Activated T-helper 17 cell treated with anti-CD3 and anti-CD28 coated beads, Interleukin-2, amount 50 U/mL, for 72 hours (primary cell): ENCODE data around the gene HNRNPH1. TPM values are rescaled to one million over a fixed set of nuclear protein-coding genes. Genes with fewer than 3 reads are reported as not detected.
"Not testable (repeated sequence)": the region's sequence is repeated elsewhere in the genome, so short reads cannot be mapped to it uniquely, and the experiment has no call there.

Source experiments
- ATAC-seq: fragments of 150-1000 bp; cut with Tn5 transposase; replicated peaks from 2 replicates; pipeline ENCODE4 v1.10.0; 2021; ENCODE audit warnings: mild to moderate bottlenecking, moderate library complexity
- H3K27ac Mint-ChIP-seq: one replicate; pipeline ENCODE4 v1.8.0; 2022; ENCODE audit warnings: mixed read lengths
- H3K27me3 Mint-ChIP-seq: one replicate; pipeline ENCODE4 v1.8.0; 2022; ENCODE audit warnings: mixed read lengths
- H3K36me3 Mint-ChIP-seq: one replicate; pipeline ENCODE4 v1.8.0; 2022; ENCODE audit warnings: low read depth, mild to moderate bottlenecking, mixed read lengths
- H3K4me1 Mint-ChIP-seq: one replicate; pipeline ENCODE4 v1.8.0; 2022; ENCODE audit warnings: mixed read lengths
- H3K4me3 Mint-ChIP-seq: one replicate; pipeline ENCODE4 v1.8.0; 2022; ENCODE audit warnings: mild to moderate bottlenecking, mixed read lengths
- H3K9me3 Mint-ChIP-seq: one replicate; pipeline ENCODE4 v1.8.0; 2022; ENCODE audit warnings: mixed read lengths
- total RNA-seq, 2 donors: library from RNA; stranded (reverse); gene quantifications; one replicate each; pipeline ENCODE4 v1.2.3, GENCODE V29; 2022

HNRNPH1 gene, protein sequence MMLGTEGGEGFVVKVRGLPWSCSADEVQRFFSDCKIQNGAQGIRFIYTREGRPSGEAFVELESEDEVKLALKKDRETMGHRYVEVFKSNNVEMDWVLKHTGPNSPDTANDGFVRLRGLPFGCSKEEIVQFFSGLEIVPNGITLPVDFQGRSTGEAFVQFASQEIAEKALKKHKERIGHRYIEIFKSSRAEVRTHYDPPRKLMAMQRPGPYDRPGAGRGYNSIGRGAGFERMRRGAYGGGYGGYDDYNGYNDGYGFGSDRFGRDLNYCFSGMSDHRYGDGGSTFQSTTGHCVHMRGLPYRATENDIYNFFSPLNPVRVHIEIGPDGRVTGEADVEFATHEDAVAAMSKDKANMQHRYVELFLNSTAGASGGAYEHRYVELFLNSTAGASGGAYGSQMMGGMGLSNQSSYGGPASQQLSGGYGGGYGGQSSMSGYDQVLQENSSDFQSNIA
- 100 to 1,000 TPM; 761 to 957 TPM for total RNA-seq

DNA sequence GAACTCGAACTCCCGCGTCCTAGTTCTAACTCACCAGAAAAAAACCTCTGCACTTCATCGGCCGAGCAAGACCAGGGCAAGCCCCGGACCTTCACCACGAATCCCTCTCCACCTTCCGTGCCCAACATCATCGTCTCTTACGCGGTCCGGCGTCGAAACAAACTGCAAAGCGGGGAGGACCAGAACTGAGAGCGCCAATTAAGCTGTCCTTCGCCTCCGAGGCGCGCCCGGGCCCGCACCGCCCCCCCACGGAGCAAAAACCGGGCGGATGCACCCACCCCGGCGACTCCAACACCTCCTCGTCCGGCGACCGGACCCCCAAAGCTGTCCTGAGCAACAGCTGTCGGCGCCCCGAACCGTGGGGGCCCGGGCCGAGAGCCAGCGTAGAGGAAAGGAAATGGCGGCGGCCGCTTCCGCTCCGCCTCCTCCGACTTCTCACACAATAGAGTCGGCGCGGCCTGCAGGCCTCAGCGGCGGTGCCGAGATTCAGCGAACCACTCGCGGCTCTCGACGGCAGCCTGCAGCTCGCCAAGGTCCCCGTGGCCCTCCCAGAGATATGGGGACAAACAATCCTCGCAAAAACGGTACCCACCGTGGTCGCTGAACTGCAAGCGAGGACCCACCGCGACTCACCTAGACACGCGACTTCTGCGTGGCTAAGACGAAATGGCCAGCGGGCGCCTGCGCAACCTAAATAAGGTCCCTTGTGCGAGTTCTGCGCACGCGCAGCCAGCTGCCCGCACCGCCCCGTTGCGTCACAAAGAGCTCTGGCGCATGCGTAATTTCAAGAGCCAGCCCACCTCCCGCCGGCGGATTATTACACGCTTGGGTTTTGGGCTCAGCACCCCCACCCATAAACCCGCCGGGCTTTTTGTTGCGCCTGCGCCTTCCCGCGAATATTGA is at the start of gene HNRNPH1:
Gene HNRNPH1, minus strand, starts transcription at position 669 of the 903 bp plus-strand sequence. Its CDS starts 538 bp downstream, at position 131.
- H3K36me3 Mint-ChIP-seq: peaks cover 62% of the 10 kb centered on the region

DNA sequence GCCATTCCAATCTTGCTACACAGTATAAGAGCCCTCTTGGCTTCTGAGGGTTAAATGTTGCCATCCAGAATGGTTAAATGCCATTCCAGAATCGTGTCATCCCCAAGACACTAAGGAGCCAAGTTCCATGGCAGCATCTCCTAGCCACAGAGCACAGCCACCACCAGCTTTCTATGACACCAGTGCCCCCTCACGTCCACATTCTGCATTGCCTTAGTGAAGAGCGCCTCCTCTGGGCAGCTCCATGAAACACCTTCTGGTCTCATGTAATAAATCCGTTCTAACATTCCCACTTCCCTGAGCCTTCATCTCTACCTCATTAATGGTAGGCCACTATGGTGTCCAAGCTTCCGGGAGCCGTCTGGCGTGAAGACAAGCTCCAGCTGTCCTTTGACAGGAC is 44.9 kb upstream of the HNRNPH1 start:
- peak; percentile 83 for ATAC-seq
- Mint-ChIP-seq H3K9me3 (no peaks in the 10 kb centered on the region), H3K27ac (peak overlapping the region; percentile 5), H3K4me1 (peaks cover 3% of the 10 kb centered on the region), H3K36me3 (no peaks in the 10 kb centered on the region), H3K4me3 (no peak overlapping the region), H3K27me3 (no peaks in the 10 kb centered on the region)

More for the DNA sequence above, at the start of gene HNRNPH1:
- Mint-ChIP-seq H3K4me3 (peak within 1 kb of the TSS; percentile 98), H3K4me1 (peaks cover 32% of the 10 kb centered on the region), H3K9me3 (no peaks in the 10 kb centered on the region), H3K27me3 (no peaks in the 10 kb centered on the region), H3K27ac (peak within 1 kb of the TSS; percentile 100)
- peak; percentile 76 for ATAC-seq

DNA sequence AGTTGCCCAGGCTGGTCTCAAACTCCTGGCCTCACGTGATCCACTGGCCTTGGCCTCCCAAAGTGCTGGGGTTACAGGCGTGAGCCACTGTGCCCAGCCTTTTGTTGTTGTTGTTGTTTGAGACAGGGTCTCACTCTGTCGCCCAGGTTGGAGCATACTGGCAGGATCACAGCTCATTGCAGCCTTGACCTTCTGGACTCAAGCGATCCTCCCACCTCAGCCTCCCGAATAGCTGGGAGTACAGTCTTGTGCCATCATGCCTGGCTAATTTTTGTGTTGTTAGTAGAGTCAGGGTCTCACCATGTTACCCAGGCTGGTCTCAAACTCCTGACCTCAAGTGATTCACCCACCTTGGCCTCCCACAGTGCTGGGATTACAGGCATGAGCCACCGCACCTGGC is 38.2 kb upstream of the HNRNPH1 start:
- H3K27ac Mint-ChIP-seq, H3K27me3 Mint-ChIP-seq, H3K4me1 Mint-ChIP-seq, H3K9me3 Mint-ChIP-seq, H3K4me3 Mint-ChIP-seq, ATAC-seq, H3K36me3 Mint-ChIP-seq: not testable (repeated sequence)

DNA sequence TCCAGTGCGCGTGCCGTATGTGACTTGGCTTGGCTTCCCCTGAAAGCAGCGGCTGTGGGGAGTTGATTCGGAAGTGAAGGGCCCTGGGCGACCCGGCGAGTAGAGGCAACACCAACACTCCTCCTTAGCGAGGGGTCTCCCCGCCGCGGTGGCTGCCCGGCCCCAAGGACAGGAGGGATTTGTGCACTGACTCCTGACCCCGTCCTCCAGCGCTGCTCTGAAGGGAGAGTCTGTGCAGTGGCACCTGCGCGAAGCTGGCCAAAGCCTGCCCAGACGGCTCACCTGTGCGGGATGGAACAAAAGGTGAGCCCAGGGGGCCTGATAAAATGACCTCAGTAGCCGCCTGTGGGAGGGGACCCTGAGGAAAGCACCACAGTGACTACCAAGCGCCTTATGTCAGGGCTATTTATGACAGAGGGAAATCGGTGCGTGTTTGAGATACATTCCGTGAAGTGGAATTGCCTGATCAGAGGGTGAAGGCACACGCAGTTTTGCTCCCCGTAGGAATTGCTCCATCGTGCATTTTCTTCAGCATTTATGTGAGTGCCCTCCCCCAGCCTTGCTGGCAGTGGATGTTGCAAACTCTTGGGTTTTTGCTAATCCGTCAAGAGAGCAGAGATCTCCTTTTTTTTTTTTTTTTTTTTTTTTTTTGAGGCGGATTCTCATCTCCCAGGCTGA is 34.8 kb upstream of the HNRNPH1 start:
- H3K4me1 Mint-ChIP-seq, H3K9me3 Mint-ChIP-seq, ATAC-seq, H3K27me3 Mint-ChIP-seq, H3K27ac Mint-ChIP-seq, H3K36me3 Mint-ChIP-seq: not testable (repeated sequence)
- peak overlapping the region; percentile 84 for H3K4me3 Mint-ChIP-seq

DNA sequence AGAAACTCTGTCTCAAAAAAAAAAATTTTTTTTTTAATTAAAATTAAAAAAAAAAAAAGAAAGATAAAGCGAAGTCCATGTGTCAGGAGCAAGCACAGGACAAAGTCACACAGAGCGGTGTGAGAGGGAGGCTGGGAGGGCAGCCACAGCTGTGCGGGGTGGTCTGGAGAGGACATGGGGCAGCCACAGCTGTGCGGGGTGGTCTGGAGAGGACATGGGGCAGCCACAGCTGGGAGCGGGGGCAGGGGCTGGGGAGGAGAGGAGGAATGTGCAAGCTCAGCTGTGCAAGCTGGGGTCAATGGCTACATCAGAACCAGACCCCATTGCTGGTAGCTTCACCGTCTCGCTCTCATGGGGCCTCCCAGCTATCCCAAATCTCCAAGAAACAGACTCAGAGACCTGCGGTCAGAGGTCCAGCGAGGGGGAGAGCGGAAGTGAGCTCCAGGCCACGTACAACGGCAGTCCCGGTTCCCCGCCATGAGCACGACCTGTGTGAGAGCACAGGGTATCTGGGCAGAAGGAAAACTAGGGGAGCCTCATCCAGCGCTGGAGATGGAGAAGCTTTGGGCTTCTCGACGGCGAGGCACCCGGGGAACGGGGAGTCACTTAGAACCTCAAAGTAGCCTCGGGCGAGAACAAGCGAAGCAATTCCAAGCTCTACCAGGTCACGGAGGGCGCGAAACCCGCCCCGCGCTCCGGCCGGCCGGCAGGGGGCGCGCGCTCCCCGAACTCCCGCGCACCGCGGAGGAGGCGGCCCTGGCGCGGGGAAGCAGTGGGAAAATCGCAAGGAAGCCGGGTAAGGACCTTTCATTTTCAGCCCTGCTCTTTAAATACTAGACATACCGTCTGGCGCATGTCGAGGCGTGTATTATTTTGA is 34.1 kb upstream of the HNRNPH1 start:
- not testable (repeated sequence) for H3K27me3 Mint-ChIP-seq, H3K9me3 Mint-ChIP-seq, H3K4me3 Mint-ChIP-seq, H3K27ac Mint-ChIP-seq, H3K4me1 Mint-ChIP-seq, H3K36me3 Mint-ChIP-seq
- peak; percentile 97 for ATAC-seq

DNA sequence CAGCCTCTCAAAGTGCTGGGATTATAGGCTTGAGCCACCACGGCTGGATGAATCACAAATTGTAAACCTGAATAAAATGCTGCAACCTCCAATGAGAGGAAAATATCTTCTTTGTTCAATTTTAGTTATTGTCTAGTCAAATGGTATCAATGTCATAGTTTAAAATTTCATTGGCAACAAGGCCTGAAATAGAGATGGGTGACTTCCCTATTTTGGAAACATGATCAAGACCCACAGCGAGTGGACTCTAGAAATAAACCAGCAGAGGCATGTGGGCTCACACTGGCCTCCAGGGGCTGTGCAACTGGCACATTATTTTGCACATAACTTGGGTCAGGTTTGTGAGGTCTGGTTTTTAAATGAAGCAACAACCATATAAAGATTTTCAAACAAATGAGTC is 29.7 kb upstream of the HNRNPH1 start:
- H3K4me3 Mint-ChIP-seq, H3K27ac Mint-ChIP-seq: not testable (repeated sequence)

DNA sequence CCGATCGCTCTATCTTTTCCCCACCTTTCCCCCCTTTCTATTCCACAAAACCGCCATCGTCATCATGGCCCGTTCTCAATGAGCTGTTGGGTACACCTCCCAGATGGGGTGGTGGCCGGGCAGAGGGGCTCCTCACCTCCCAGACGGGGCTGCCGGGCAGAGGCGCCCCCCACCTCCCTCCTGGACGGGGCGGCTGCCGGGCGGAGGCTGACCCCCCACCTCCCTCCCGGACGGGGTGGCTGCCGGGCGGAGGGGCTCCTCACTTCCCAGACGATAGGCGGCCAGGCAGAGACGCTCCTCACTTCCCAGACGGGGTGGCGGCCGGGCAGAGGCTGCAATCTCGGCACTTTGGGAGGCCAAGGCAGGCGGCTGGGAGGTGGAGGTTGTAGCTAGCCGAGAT is 26.8 kb upstream of the HNRNPH1 start:
- not testable (repeated sequence) for H3K4me3 Mint-ChIP-seq, H3K27ac Mint-ChIP-seq, ATAC-seq, H3K36me3 Mint-ChIP-seq, H3K9me3 Mint-ChIP-seq, H3K4me1 Mint-ChIP-seq, H3K27me3 Mint-ChIP-seq

More for the DNA sequence above, 29.7 kb upstream of the HNRNPH1 start:
- H3K36me3 Mint-ChIP-seq, ATAC-seq, H3K4me1 Mint-ChIP-seq, H3K9me3 Mint-ChIP-seq, H3K27me3 Mint-ChIP-seq: not testable (repeated sequence)

DNA sequence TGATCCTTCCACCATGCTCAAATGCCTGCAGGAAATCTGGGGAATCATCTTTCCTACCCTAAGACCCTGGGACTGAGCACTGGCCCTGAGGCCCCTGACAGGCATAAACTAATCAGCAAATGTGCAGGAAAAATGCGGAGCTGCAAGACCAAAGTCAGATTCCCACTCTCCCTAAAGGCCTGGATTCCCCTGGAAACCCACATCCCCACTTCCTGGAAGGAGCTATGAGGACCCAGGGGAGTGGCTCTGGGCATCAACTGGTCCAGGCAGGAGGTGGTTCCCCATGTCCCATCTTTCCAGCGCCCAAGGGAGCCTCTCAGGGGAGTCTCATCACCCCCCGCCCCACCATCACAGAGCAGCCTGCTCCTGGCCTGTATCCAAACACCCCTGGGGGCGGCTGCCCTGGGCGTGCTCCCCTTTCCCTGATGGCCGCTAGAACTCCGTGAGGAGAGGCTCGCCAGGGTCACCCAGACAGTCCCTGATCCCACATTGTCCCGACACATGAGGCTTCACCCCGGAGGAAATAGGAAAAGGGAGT is 25.8 kb upstream of the HNRNPH1 start:
- H3K4me1 Mint-ChIP-seq, H3K9me3 Mint-ChIP-seq, ATAC-seq, H3K27me3 Mint-ChIP-seq, H3K36me3 Mint-ChIP-seq, H3K4me3 Mint-ChIP-seq, H3K27ac Mint-ChIP-seq: not testable (repeated sequence)

DNA sequence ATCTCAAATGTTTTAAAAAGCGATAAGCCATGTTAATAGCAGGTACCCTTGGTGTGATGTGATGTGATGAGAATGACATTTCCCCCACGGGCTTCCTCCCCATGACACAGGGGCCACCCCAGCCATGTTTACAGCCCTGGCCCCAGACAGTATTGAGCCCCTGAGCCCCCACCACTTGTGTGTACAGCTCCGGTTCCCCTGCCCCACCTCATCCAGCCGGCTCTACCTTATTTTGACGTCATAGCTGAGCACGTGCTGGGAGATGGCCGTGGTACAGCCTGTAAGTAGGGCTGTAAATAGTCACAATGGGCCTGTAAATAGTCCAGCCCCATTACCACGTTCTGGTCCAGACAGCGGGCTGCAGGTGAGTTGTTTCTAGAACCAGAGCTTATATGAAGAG is 24.9 kb upstream of the HNRNPH1 start:
- Mint-ChIP-seq H3K27me3 (peaks cover 3% of the 10 kb centered on the region), H3K27ac (no peak overlapping the region), H3K4me1 (no peaks in the 10 kb centered on the region), H3K36me3 (no peaks in the 10 kb centered on the region), H3K9me3 (no peaks in the 10 kb centered on the region), H3K4me3 (no peak overlapping the region)
- no peak for ATAC-seq

DNA sequence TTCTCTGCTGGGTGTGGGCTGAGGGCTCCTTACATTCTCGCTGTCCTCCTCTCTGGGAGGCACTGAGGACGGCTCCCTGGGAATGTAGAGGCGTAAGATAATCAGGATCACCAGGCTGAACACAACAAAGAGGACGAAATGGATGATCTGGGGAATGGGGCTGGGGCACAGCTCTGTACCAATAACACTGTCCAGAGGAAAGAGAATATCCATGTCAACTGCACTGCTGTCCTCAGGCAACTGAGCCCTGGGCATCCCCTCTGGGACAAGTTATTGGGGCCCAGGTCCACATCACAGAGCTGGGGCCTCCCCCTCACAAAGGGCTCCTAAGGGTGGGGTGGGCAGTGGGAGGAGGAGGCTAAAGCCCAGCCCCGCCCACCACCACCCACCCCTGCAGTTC is 21.3 kb upstream of the HNRNPH1 start:
- H3K9me3 Mint-ChIP-seq, H3K4me1 Mint-ChIP-seq: not testable (repeated sequence)

DNA sequence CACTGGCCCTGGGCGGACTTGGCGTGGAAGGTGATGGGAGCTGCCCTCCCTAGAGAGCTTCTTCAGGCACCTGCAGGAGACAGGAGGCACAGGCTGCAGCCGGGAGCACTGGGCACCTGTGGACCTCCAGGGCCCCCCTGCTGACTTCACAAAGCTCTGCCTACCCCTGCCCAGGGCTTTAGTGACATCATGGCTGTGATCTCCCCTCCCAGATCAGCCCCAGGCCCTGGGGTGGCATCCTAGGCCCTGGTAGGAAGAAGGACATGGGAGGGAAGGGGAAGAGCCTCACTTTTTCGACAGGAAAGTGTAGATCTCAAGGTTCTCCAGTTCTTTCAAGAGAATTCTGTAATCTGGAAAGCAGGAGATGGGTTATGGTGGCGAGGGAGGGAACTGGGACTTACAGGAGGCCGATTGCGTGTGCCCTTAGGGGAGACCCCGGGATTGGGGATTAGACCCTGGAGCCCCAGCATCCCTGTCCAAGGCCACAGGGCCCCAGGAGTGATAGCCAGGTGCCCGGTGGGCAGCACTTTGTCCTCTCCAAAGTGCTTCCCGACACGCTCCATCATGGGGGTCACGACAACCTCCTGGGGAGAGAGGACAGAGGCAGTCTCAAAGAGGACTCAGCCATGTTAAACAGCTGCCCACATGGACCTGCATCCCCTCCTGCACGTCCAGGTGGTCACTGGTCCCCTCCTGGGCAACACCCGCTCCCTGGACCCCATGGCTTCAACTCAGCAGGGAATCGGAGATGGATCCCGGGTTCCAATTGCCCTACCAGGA is 19.9 kb upstream of the HNRNPH1 start:
- not testable (repeated sequence) for H3K27me3 Mint-ChIP-seq, H3K27ac Mint-ChIP-seq, H3K36me3 Mint-ChIP-seq, H3K4me3 Mint-ChIP-seq, H3K9me3 Mint-ChIP-seq, ATAC-seq, H3K4me1 Mint-ChIP-seq

More for the DNA sequence above, 21.3 kb upstream of the HNRNPH1 start:
- not testable (repeated sequence) for H3K36me3 Mint-ChIP-seq, ATAC-seq, H3K4me3 Mint-ChIP-seq, H3K27ac Mint-ChIP-seq, H3K27me3 Mint-ChIP-seq

DNA sequence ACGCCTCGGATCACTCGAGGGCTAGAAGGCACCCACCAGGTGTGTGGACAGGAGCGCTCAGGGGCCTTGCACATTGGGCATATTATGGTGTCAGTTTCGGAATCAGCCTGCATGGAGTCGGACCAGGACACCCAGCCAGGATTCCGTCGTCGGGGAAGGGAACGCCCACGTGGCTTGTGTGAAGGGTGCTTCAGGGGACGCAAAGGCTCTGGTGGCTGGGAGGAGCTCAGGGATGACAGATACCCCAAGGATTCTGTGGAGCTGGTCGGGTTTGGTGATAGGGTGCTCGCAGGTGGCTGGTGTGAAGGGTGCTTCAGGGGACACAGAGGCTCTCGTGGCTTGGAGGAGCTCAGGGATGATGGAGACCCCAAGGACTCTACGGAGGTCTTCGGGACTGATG is 19.2 kb upstream of the HNRNPH1 start:
- not testable (repeated sequence) for H3K9me3 Mint-ChIP-seq, H3K36me3 Mint-ChIP-seq, H3K4me3 Mint-ChIP-seq, H3K27ac Mint-ChIP-seq, H3K4me1 Mint-ChIP-seq, H3K27me3 Mint-ChIP-seq, ATAC-seq

DNA sequence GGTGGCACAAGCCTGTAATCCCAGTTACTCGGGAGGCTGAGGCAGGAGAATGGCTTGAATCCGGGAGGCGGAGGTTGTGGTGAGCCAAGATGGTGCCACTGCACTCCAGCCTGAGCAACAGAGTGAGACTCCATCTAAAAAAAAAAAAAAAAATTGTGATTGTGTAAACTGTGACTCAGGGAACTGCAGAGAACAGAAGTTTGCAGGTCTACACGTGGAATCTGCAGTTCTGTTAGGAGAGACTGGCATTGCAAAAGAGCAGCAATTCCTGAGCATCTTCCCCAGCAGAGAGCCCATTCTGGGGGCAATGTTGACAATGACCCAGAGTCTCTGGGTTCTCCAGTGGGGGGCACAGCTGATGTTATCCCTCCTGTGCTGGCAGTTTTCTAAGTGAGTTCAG is 18.3 kb upstream of the HNRNPH1 start:
- not testable (repeated sequence) for H3K27ac Mint-ChIP-seq, H3K4me3 Mint-ChIP-seq, ATAC-seq, H3K4me1 Mint-ChIP-seq, H3K27me3 Mint-ChIP-seq, H3K9me3 Mint-ChIP-seq, H3K36me3 Mint-ChIP-seq
